SK-N-MC (cell line): ENCODE data around the gene PRKN.

ENCODE experiments used
- EZH2 ChIP-seq: fragments of 200-600 bp; sonication (generic); IDR thresholded peaks from one replicate; pipeline ENCODE4 v1.6.1; 2017; ENCODE audit warnings: antibody characterized with exemption
- FOXP2 ChIP-seq: optimal IDR thresholded peaks from 2 replicates; pipeline ENCODE3; 2011; ENCODE audit warnings: mild to moderate bottlenecking, moderate library complexity; ENCODE audit not compliant: insufficient read depth; ENCODE audit errors: extremely low read length, control extremely low read depth
- POLR2AphosphoS5 ChIP-seq: IDR thresholded peaks from 2 replicates; pipeline ENCODE4 v1.6.1; 2012; ENCODE audit warnings: mild to moderate bottlenecking, low read depth, low read length, borderline replicate concordance

- TF ChIP-seq POLR2AphosphoS5 = no peak
- TF ChIP-seq EZH2 = no peak
- no peak for TF ChIP-seq FOXP2
Measured at GRCh38 chr6:162685586-162685985, 42.0 kb downstream of the PRKN start.
